NAMALWA (cell line): Measurements from ENCODE around the gene ARPP19.
"Not testable (repeated sequence)": the region's sequence is repeated elsewhere in the genome, so short reads cannot be mapped to it uniquely, and the experiment has no call there.

ENCODE experiments used
- DNase-seq: peaks from one replicate; pipeline ENCODE4 v3.0.0-alpha.2; 2015; ENCODE audit warnings: low spot score

The ARPP19 gene

GRCh38 chr15:52551186-52551585 is 17.6 kb downstream of the ARPP19 start:
- DNase-seq: not testable (repeated sequence)

- no peak for DNase-seq
Observed at GRCh38 chr15:52546031-52546751, 22.6 kb downstream of the ARPP19 start.

GRCh38 chr15:52540374-52541012 is 28.3 kb downstream of the ARPP19 start:
- DNase-seq: no peak

- no peak for DNase-seq
Observed at GRCh38 chr15:52537459-52537858, 31.4 kb downstream of the ARPP19 start.

GRCh38 chr15:52532427-52532826 is 36.4 kb downstream of the ARPP19 start:
- DNase-seq: no peak

GRCh38 chr15:52529940-52530339 is 38.9 kb downstream of the ARPP19 start:
- no peak for DNase-seq

GRCh38 chr15:52529341-52529924 is 39.4 kb downstream of the ARPP19 start:
- peak; percentile 31 for DNase-seq

- peak; percentile 82 for DNase-seq
Observed at GRCh38 chr15:52528564-52529340, 40.1 kb downstream of the ARPP19 start, which contains the start of gene MYO5A. Gene MYO5A (minus strand): TSS chr15:52528880. CDS start chr15:52528806, 74 bp downstream.

GRCh38 chr15:52527911-52528563 is 40.8 kb downstream of the ARPP19 start:
- peak; percentile 47 for DNase-seq

GRCh38 chr15:52527196-52527910 is 41.5 kb downstream of the ARPP19 start:
- no peak for DNase-seq

GRCh38 chr15:52524223-52525136 is 44.4 kb downstream of the ARPP19 start:
- DNase-seq: no peak

GRCh38 chr15:52523647-52524046 is 45.2 kb downstream of the ARPP19 start:
- no peak for DNase-seq

- DNase-seq: no peak
Observed at GRCh38 chr15:52523192-52523591, 45.6 kb downstream of the ARPP19 start.

- DNase-seq: no peak
Observed at GRCh38 chr15:52521682-52522081, 47.1 kb downstream of the ARPP19 start.

GRCh38 chr15:52520421-52520820 is 48.4 kb downstream of the ARPP19 start:
- DNase-seq: no peak

GRCh38 chr15:52518487-52519371 is 50.1 kb downstream of the ARPP19 start:
- no peak for DNase-seq

GRCh38 chr15:52517014-52517413 is 51.8 kb downstream of the ARPP19 start:
- no peak for DNase-seq

- no peak for DNase-seq
Observed at GRCh38 chr15:52515343-52515742, 53.5 kb downstream of the ARPP19 start.

GRCh38 chr15:52514482-52514881 is 54.3 kb downstream of the ARPP19 start:
- DNase-seq: no peak
